Tibial artery (tissue), 4 donors: ENCODE results near the gene P2RY10.

ENCODE experiments used
- DNase-seq, 2 donors: peaks; one replicate each; pipeline ENCODE4 v3.0.0-alpha.2; 2019
- H3K27ac ChIP-seq, 2 donors: fragments of 200-600 bp; sonication (generic) in 1 of 2; 1 replicate in 1 of 2; 2 replicates in 1 of 2; pipeline ENCODE4 v1.5.1; 2018 to 2019; ENCODE audit warnings: mild to moderate bottlenecking in 1 of 2
- H3K27me3 ChIP-seq, 2 donors: fragments of 200-600 bp; sonication (generic) in 1 of 2; one replicate each; pipeline versions ENCODE4 v1.5.1 to v1.6.0; 2016 to 2019
- H3K36me3 ChIP-seq, 3 donors: fragments of 200-600 bp; sonication (generic) in 2 of 3; one replicate each; pipeline ENCODE4 v1.5.1; 2016 to 2019; ENCODE audit warnings: mild to moderate bottlenecking in 2 of 3
- H3K4me1 ChIP-seq, 4 donors: fragments of 200-600 bp; sonication (generic) in 2 of 4; 1 replicate in 3 of 4; 2 replicates in 1 of 4; pipeline ENCODE4 v1.5.1; 2016 to 2019
- H3K4me3 ChIP-seq, 2 donors: fragments of 200-600 bp; sonication (generic) in 1 of 2; 1 replicate in 1 of 2; 2 replicates in 1 of 2; pipeline ENCODE4 v1.5.1; 2018 to 2019; ENCODE audit warnings: mild to moderate bottlenecking in 2 of 2
- H3K9me3 ChIP-seq, 3 donors: fragments of 200-600 bp; sonication (generic) in 1 of 3; one replicate each; pipeline ENCODE4 v1.5.1; 2016 to 2019
- CTCF ChIP-seq, 2 experiments: fragments of 200-600 bp in 1 of 2; fragments of 450-650 bp in 1 of 2; IDR thresholded peaks; one replicate each; pipeline ENCODE4 v1.5.1; 2017 to 2019; ENCODE audit warnings: antibody characterized with exemption in 2 of 2, mild to moderate bottlenecking in 1 of 2, moderate library complexity in 1 of 2
- intact Hi-C: fragments of 100-400 bp; cut with DNase I; formaldehyde crosslinking; loops from one replicate; pipeline ENCODE4 v1.15.0; 2023; ENCODE audit warnings: low total_unique reads

P2RY10 gene

GRCh38 chrX:78945186-78945912, at the start of gene P2RY10:
P2RY10 (plus strand) TSS chrX:78945391; CDS start chrX:78960521, 15,130 bp downstream.
- intact Hi-C loops: no loop called here
- H3K27ac ChIP-seq: no peak within 1 kb of the TSS
- H3K4me3 ChIP-seq: no peak within 1 kb of the TSS
- H3K27me3 ChIP-seq: no peaks in the 10 kb centered on the region
- no peaks in the 10 kb centered on the region for H3K9me3 ChIP-seq
- no peak for TF ChIP-seq CTCF (IDR thresholded peaks at IDR 0.05)
- no peak for DNase-seq
- H3K36me3 ChIP-seq: no peaks in the 10 kb centered on the region
- H3K4me1 ChIP-seq: no peaks in the 10 kb centered on the region

- no peaks in the 10 kb centered on the region for H3K9me3 ChIP-seq
- TF ChIP-seq CTCF (IDR thresholded peaks at IDR 0.05): no peak
- no peaks in the 10 kb centered on the region for H3K36me3 ChIP-seq
- intact Hi-C loops: no loop called here
- DNase-seq: no peak
- H3K27ac ChIP-seq: no peak overlapping the region
- no peaks in the 10 kb centered on the region for H3K4me1 ChIP-seq
- no peak overlapping the region for H3K4me3 ChIP-seq
- no peaks in the 10 kb centered on the region for H3K27me3 ChIP-seq
Observed at GRCh38 chrX:78922754-78923153, 22.4 kb upstream of the P2RY10 start.

GRCh38 chrX:78923198-78924015, 21.8 kb upstream of the P2RY10 start:
- intact Hi-C loops: no loop called here
- Histone ChIP-seq H3K36me3 (no peaks in the 10 kb centered on the region), H3K4me3 (no peak overlapping the region), H3K9me3 (no peaks in the 10 kb centered on the region), H3K4me1 (no peaks in the 10 kb centered on the region), H3K27ac (no peak overlapping the region), H3K27me3 (no peaks in the 10 kb centered on the region)
- no peak for DNase-seq
- no peak for TF ChIP-seq CTCF (IDR thresholded peaks at IDR 0.05)

GRCh38 chrX:78931814-78932213, 13.4 kb upstream of the P2RY10 start:
- no peak for TF ChIP-seq CTCF (IDR thresholded peaks at IDR 0.05)
- Histone ChIP-seq H3K4me1 (no peaks in the 10 kb centered on the region), H3K36me3 (no peaks in the 10 kb centered on the region), H3K27ac (no peak overlapping the region), H3K4me3 (no peak overlapping the region), H3K27me3 (no peaks in the 10 kb centered on the region), H3K9me3 (no peaks in the 10 kb centered on the region)
- DNase-seq: no peak
- intact Hi-C loops: no loop called here

- no peak overlapping the region for H3K4me3 ChIP-seq
- no peak for TF ChIP-seq CTCF (IDR thresholded peaks at IDR 0.05)
- no peaks in the 10 kb centered on the region for H3K27me3 ChIP-seq
- no peaks in the 10 kb centered on the region for H3K36me3 ChIP-seq
- intact Hi-C loops: no loop called here
- no peaks in the 10 kb centered on the region for H3K4me1 ChIP-seq
- H3K27ac ChIP-seq: no peak overlapping the region
- DNase-seq: no peak
- no peaks in the 10 kb centered on the region for H3K9me3 ChIP-seq
Observed at GRCh38 chrX:78934866-78935265, 10.3 kb upstream of the P2RY10 start.
